SH-SY5Y (cell line): ENCODE data around the gene IL4R.

Experiments
- GATA2 ChIP-seq: IDR thresholded peaks from 2 replicates; pipeline ENCODE4 v1.6.1; 2011; ENCODE audit warnings: mild to moderate bottlenecking, low read depth, low read length
- GATA3 ChIP-seq: IDR thresholded peaks from 2 replicates; pipeline ENCODE4 v1.6.1; 2011; ENCODE audit warnings: low read depth, mild to moderate bottlenecking, low read length, moderate library complexity

- TF ChIP-seq GATA2 (no peak), GATA3 (no peak)
Measured at GRCh38 chr16:27334192-27334764, 20.5 kb downstream of the IL4R start.
